ENCODE data around the gene MMS19.
"Not testable (repeated sequence)": the region's sequence is repeated elsewhere in the genome, so short reads cannot be mapped to it uniquely, and the experiment has no call there.

MMS19 gene

GRCh38 chr10:97423757-97424098 is 74.5 kb downstream of the MMS19 start:
- DNase-seq, result not testable (repeated sequence)

GRCh38 chr10:97416565-97416964 is 81.7 kb downstream of the MMS19 start:
- no peak for DNase-seq

GRCh38 chr10:97412891-97413304 is 85.3 kb downstream of the MMS19 start:
- DNase-seq, result no peak

- no peak for DNase-seq
Observed at GRCh38 chr10:97411406-97411805, 86.8 kb downstream of the MMS19 start.

- DNase-seq, result no peak
Observed at GRCh38 chr10:97408496-97408992, 89.7 kb downstream of the MMS19 start.
